HepG2 (cell line): ENCODE measurements around the gene CIB2. TPM values are rescaled to one million over a fixed set of nuclear protein-coding genes. Genes with fewer than 3 reads are reported as not detected.
A peak's percentile ranks its signal among the peaks of the same experiment; 100 is the strongest.

Experiments used
- E2F1 ChIP-seq: sonication (generic); formaldehyde crosslinking; IDR thresholded peaks from 2 replicates; pipeline ENCODE4 v1.5.0; 2020; ENCODE audit warnings: missing genetic modification reagents
- KDM5B ChIP-seq: sonication (generic); formaldehyde crosslinking; IDR thresholded peaks from 2 replicates; pipeline ENCODE4 v1.4.0; 2020; ENCODE audit warnings: missing genetic modification reagents, mild to moderate bottlenecking, borderline replicate concordance
- SKIL ChIP-seq: sonication (generic); formaldehyde crosslinking; IDR thresholded peaks from 2 replicates; pipeline ENCODE4 v1.8.0; 2022; ENCODE audit warnings: missing genetic modification reagents, mild to moderate bottlenecking, moderate library complexity, borderline replicate concordance
- SMAD1 ChIP-seq: sonication (generic); formaldehyde crosslinking; IDR thresholded peaks from 2 replicates; pipeline ENCODE4 v1.4.0; 2020; ENCODE audit warnings: missing genetic modification reagents, low read depth, mild to moderate bottlenecking, borderline replicate concordance
- SNAPC2 ChIP-seq: sonication (generic); formaldehyde crosslinking; IDR thresholded peaks from 2 replicates; pipeline ENCODE4 v1.8.1; 2022; ENCODE audit warnings: mild to moderate bottlenecking, missing genetic modification reagents
- SP5 ChIP-seq: IDR thresholded peaks from 2 replicates; pipeline ENCODE4 v1.6.1; 2016; ENCODE audit warnings: low read depth, borderline replicate concordance
- ZBTB33 ChIP-seq: sonication (generic); formaldehyde crosslinking; IDR thresholded peaks from 2 replicates; pipeline ENCODE4 v1.4.0; 2020; ENCODE audit warnings: missing genetic modification reagents
- ZC3H4 ChIP-seq: sonication (generic); formaldehyde crosslinking; IDR thresholded peaks from 2 replicates; pipeline ENCODE4 v1.4.0; 2020; ENCODE audit warnings: missing genetic modification reagents, borderline replicate concordance
- ZKSCAN1 ChIP-seq: fragments of 150-350 bp; IDR thresholded peaks from 2 replicates; pipeline ENCODE4 v1.6.1; 2014; ENCODE audit warnings: low read length
- ZNF382 ChIP-seq: sonication (generic); formaldehyde crosslinking; IDR thresholded peaks from 2 replicates; pipeline ENCODE4 v1.5.0; 2020; ENCODE audit warnings: missing genetic modification reagents, mild to moderate bottlenecking, borderline replicate concordance
- ZNF556 ChIP-seq: sonication (generic); formaldehyde crosslinking; IDR thresholded peaks from 2 replicates; pipeline ENCODE4 v1.4.0; 2020; ENCODE audit warnings: mild to moderate bottlenecking, missing genetic modification reagents, borderline replicate concordance
- ZNF558 ChIP-seq: sonication (generic); formaldehyde crosslinking; IDR thresholded peaks from 2 replicates; pipeline ENCODE4 v1.9.0; 2022; ENCODE audit warnings: mild to moderate bottlenecking, missing genetic modification reagents, borderline replicate concordance
- ZNF800 ChIP-seq: sonication (generic); formaldehyde crosslinking; IDR thresholded peaks from 2 replicates; pipeline ENCODE4 v1.4.0; 2020; ENCODE audit warnings: missing genetic modification reagents
- polyA plus RNA-seq, 8 experiments: library from polyadenylated mRNA; depleted of rRNA in 3 of 8; stranded (reverse) in 7 of 8; unstranded in 1 of 8; fragments of >200 nt; fragmentation: Illumina TruSeq in 4 of 8; extraction: Trizol in 4 of 8; gene quantifications; 2 replicates each; pipeline versions ENCODE4 v1.2.1 to v1.2.3, GENCODE V29; 2011 to 2016; ENCODE audit warnings: low read depth in 4 of 8, missing spikeins in 1 of 8, mixed read lengths in 1 of 8; ENCODE audit not compliant: insufficient read depth in 1 of 8
- total RNA-seq, 5 experiments: library from RNA; depleted of rRNA; stranded (reverse); fragments of >200 nt; fragmentation: Illumina TruSeq; extraction: Trizol; gene quantifications; 2 replicates each; pipeline ENCODE4 v1.2.3, GENCODE V29; 2016; ENCODE audit warnings: low read depth in 1 of 5
- TF ChIP-seq, protein P1 (sequence below): sonication (generic); formaldehyde crosslinking; IDR thresholded peaks from 2 replicates; pipeline ENCODE4 v1.5.1; 2020; ENCODE audit warnings: missing genetic modification reagents, mild to moderate bottlenecking, borderline replicate concordance
- TF ChIP-seq, protein P2 (sequence below): sonication (generic); formaldehyde crosslinking; conservative IDR thresholded peaks from 2 replicates; pipeline ENCODE4 v1.4.0; 2020; ENCODE audit warnings: mild to moderate bottlenecking, missing genetic modification reagents, moderate library complexity

The CIB2 gene
- total and polyA plus RNA-seq, 2 of the 13 experiments (the other 11 are each of a cell fraction or from before 2014, with no cell fraction given): 1.4 to 1.5 TPM

DNA sequence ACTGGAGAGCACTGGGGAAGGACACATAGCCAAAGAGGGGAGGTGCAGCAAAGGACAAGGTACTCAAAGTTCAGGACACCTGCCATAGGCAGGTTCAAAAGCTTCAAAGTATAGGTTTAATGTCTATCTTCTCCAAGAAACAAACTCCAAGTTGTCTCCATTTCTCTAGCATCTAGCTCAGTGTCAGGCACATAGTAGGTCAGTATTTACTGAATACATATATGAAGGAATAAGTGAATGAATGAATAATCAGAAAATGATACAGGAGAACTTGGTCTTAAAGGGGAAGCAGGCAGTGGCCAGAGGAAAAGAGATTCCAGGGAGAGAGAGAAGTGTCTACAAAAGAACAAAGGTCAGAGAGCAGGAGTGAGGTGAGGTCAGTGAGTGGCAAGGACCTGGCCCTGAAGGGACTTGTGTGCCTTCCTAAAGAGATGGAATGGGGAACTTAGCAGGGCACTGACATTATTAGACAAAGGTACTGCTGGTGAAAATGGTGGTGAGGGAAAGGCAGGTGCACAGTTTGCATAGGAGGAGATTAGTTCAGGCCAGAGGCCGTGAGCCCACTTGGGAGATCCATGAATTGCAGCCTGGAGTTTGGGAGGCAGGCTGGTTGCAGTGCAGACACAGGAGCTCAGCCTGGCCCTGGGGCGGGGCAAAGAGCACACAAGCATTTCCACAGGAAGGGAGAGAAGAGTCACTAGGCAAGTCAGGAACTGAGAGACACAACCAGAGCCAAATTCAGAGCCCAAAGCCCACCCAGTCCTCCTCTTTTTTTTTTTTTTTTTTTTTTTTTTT, 75.1 kb downstream of the CIB2 start (continued):
- TF ChIP-seq ZNF382 (CRISPR knock-in tag) (no peak), ZKSCAN1 (peak; percentile 67; the same call in 1 of the 2 replicates), SNAPC2 (no peak), SMAD1 (CRISPR knock-in tag) (no peak), ZNF556 (CRISPR knock-in tag) (no peak), E2F1 (CRISPR knock-in tag) (no peak), ZBTB33 (CRISPR knock-in tag) (no peak), ZNF800 (CRISPR knock-in tag) (no peak), KDM5B (CRISPR knock-in tag) (no peak), ZC3H4 (CRISPR knock-in tag) (no peak), SKIL (CRISPR knock-in tag) (no peak), ZNF558 (CRISPR knock-in tag) (no peak), SP5 (CRISPR knock-in tag) (peak; percentile 57; the same call in 1 of the 2 replicates)
- TF ChIP-seq, protein P1, sequence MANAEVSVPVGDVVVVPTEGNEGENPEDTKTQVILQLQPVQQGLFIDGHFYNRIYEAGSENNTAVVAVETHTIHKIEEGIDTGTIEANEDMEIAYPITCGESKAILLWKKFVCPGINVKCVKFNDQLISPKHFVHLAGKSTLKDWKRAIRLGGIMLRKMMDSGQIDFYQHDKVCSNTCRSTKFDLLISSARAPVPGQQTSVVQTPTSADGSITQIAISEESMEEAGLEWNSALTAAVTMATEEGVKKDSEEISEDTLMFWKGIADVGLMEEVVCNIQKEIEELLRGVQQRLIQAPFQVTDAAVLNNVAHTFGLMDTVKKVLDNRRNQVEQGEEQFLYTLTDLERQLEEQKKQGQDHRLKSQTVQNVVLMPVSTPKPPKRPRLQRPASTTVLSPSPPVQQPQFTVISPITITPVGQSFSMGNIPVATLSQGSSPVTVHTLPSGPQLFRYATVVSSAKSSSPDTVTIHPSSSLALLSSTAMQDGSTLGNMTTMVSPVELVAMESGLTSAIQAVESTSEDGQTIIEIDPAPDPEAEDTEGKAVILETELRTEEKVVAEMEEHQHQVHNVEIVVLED (CRISPR knock-in tag): no peak
- TF ChIP-seq, protein P2, sequence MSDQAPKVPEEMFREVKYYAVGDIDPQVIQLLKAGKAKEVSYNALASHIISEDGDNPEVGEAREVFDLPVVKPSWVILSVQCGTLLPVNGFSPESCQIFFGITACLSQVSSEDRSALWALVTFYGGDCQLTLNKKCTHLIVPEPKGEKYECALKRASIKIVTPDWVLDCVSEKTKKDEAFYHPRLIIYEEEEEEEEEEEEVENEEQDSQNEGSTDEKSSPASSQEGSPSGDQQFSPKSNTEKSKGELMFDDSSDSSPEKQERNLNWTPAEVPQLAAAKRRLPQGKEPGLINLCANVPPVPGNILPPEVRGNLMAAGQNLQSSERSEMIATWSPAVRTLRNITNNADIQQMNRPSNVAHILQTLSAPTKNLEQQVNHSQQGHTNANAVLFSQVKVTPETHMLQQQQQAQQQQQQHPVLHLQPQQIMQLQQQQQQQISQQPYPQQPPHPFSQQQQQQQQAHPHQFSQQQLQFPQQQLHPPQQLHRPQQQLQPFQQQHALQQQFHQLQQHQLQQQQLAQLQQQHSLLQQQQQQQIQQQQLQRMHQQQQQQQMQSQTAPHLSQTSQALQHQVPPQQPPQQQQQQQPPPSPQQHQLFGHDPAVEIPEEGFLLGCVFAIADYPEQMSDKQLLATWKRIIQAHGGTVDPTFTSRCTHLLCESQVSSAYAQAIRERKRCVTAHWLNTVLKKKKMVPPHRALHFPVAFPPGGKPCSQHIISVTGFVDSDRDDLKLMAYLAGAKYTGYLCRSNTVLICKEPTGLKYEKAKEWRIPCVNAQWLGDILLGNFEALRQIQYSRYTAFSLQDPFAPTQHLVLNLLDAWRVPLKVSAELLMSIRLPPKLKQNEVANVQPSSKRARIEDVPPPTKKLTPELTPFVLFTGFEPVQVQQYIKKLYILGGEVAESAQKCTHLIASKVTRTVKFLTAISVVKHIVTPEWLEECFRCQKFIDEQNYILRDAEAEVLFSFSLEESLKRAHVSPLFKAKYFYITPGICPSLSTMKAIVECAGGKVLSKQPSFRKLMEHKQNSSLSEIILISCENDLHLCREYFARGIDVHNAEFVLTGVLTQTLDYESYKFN (CRISPR knock-in tag): peak; percentile 29; the same call in 1 of the 2 replicates
